ENCODE data around the gene CDH13.

GRCh38 chr16:83648347-83648746 is 1021.6 kb downstream of the CDH13 start:
- TF ChIP-seq CTCF (IDR thresholded peaks at IDR 0.05) (no peak), POLR2A (IDR thresholded peaks at IDR 0.05) (no peak)

All from thyroid gland (tissue), 4 donors.